GM12878 (cell line): ENCODE results near the gene TSPEAR. TPM values are rescaled to one million over a fixed set of nuclear protein-coding genes. Genes with fewer than 3 reads are reported as not detected.

Experiments
- ATAC-seq: fragments of 200-7000 bp; cut with Tn5 transposase; 3 replicates; pipeline ENCODE4 v1.9.1; 2020; ENCODE audit warnings: mild to moderate bottlenecking, moderate library complexity
- BruUV-seq: library from RNA; stranded (reverse); fragments of 400-500 nt; replicated peaks from 2 replicates; lab custom pipeline; 2021; lab: Mats Ljungman, UMichigan
- CTCF ChIA-PET: fragments of 300-600 bp; sonication (Branson Sonifier 250); formaldehyde crosslinking; extraction: SDS; loops from one replicate; lab custom pipeline; 2021; ENCODE audit warnings: inconsistent platforms; lab: Yijun Ruan, JAX
- POLR2A ChIA-PET: fragments of 350-600 bp; formaldehyde crosslinking; extraction: SDS; loops from one replicate; lab custom pipeline; 2021; ENCODE audit warnings: inconsistent platforms; lab: Charles Lee
- RAD21 ChIA-PET: fragments of 300-600 bp; sonication (Branson Sonifier 250); formaldehyde crosslinking; loops from one replicate; lab custom pipeline; 2023; ENCODE audit warnings: antibody characterized with exemption; ENCODE audit not compliant: unreplicated experiment; lab: Charles Lee
- SMC1A ChIA-PET: fragments of 300-600 bp; sonication (Branson Sonifier 250); formaldehyde crosslinking; loops from one replicate; lab custom pipeline; 2023; ENCODE audit not compliant: unreplicated experiment, uncharacterized antibody; lab: Charles Lee
- DNase-seq: peaks from one replicate; pipeline ENCODE4 v3.0.0-alpha.2; 2011; ENCODE audit warnings: low read depth, low spot score
- FAIRE-seq: peaks from 3 replicates; lab custom pipeline; 2011; peaks lifted over from hg19 to GRCh38; lab: Jason Lieb, UNC
- H2AFZ ChIP-seq: 2 replicates; pipeline ENCODE4 v1.6.0; 2011; ENCODE audit warnings: low read depth, low read length, control low read depth; ENCODE audit not compliant: control insufficient read depth
- H3K27ac ChIP-seq: 2 replicates; pipeline ENCODE4 v1.5.1; 2011; ENCODE audit warnings: control low read depth; ENCODE audit not compliant: control insufficient read depth, insufficient read depth
- H3K27me3 ChIP-seq, 2 experiments: replicated peaks in 1 of 2; 2 replicates each; pipeline versions ENCODE4 v1.6.0 to v1.6.1; 2011; ENCODE audit warnings: low read length in 1 of 2; ENCODE audit not compliant: control insufficient read depth in 2 of 2, insufficient read depth in 2 of 2
- H3K36me3 ChIP-seq, 2 experiments: 2 replicates each; pipeline ENCODE4 v1.5.1; 2011; ENCODE audit warnings: low read length in 1 of 2; ENCODE audit not compliant: control insufficient read depth in 2 of 2, insufficient read depth in 2 of 2
- H3K4me1 ChIP-seq: 2 replicates; pipeline ENCODE4 v1.6.1; 2011; ENCODE audit warnings: mild to moderate bottlenecking, low read length, moderate library complexity, mixed read lengths; ENCODE audit not compliant: control insufficient read depth, insufficient read depth
- H3K4me2 ChIP-seq: 2 replicates; pipeline ENCODE4 v1.6.0; 2011; ENCODE audit warnings: control low read depth; ENCODE audit not compliant: control insufficient read depth, insufficient read depth
- H3K4me3 ChIP-seq: fragments of 200-600 bp; sonication (generic); 2 replicates; pipeline ENCODE4 v1.5.1; 2016
- H3K79me2 ChIP-seq: 2 replicates; pipeline ENCODE4 v1.6.0; 2011; ENCODE audit warnings: low read length; ENCODE audit not compliant: control insufficient read depth, insufficient read depth
- H3K9ac ChIP-seq: 2 replicates; pipeline ENCODE4 v1.8.0; 2011; ENCODE audit warnings: low read length, control low read depth, mixed read lengths; ENCODE audit not compliant: control insufficient read depth, insufficient read depth
- H3K9me3 ChIP-seq: replicated peaks from 3 replicates; pipeline ENCODE4 v1.5.1; 2011; ENCODE audit warnings: mild to moderate bottlenecking, low read length; ENCODE audit not compliant: control insufficient read depth, insufficient read depth
- H4K20me1 ChIP-seq: 2 replicates; pipeline ENCODE4 v1.6.0; 2011; ENCODE audit not compliant: control insufficient read depth, insufficient read depth
- ATF3 ChIP-seq: IDR thresholded peaks from 2 replicates; pipeline ENCODE4 v1.6.1; 2011; ENCODE audit warnings: low read depth, mild to moderate bottlenecking, low read length, moderate library complexity, borderline replicate concordance; ENCODE audit errors: extremely low read depth
- BRCA1 ChIP-seq: IDR thresholded peaks from 2 replicates; pipeline ENCODE4 v1.6.1; 2011; ENCODE audit warnings: low read depth, low read length, improper control_type of control experiment
- CBX5 ChIP-seq: sonication (generic); IDR thresholded peaks from 2 replicates; pipeline ENCODE4 v1.6.1; 2016; ENCODE audit warnings: low read depth, moderate library complexity, mild to moderate bottlenecking, inconsistent platforms
- HDAC6 ChIP-seq: fragments of 200-600 bp; sonication (generic); IDR thresholded peaks from one replicate; pipeline ENCODE4 v1.8.0; 2017; ENCODE audit warnings: antibody characterized with exemption; ENCODE audit not compliant: unreplicated experiment
- HSF1 ChIP-seq: fragments of 150-350 bp; IDR thresholded peaks from 2 replicates; pipeline ENCODE4 v1.6.1; 2014; ENCODE audit warnings: mild to moderate bottlenecking, low read depth, low read length
- KAT2A ChIP-seq: conservative IDR thresholded peaks from 2 replicates; pipeline ENCODE4 v1.6.1; 2011; ENCODE audit warnings: low read depth, low read length; ENCODE audit not compliant: control insufficient read depth
- MLLT1 ChIP-seq: fragments of 450-650 bp; IDR thresholded peaks from 2 replicates; pipeline ENCODE4 v1.6.1; 2016; ENCODE audit warnings: mild to moderate bottlenecking
- PAX8 ChIP-seq: fragments of 450-650 bp; IDR thresholded peaks from 2 replicates; pipeline ENCODE4 v1.6.1; 2017; ENCODE audit warnings: mild to moderate bottlenecking, moderate library complexity
- RELA ChIP-seq: fragments of 450-650 bp; IDR thresholded peaks from 2 replicates; pipeline ENCODE4 v1.8.0; 2014; ENCODE audit warnings: borderline replicate concordance; ENCODE audit not compliant: partially characterized antibody
- RUNX3 ChIP-seq: IDR thresholded peaks from 2 replicates; pipeline ENCODE4 v1.6.1; 2012; ENCODE audit warnings: low read length, inconsistent platforms
- SMC3 ChIP-seq: IDR thresholded peaks from 2 replicates; pipeline ENCODE4 v1.6.1; 2011; ENCODE audit warnings: low read length, improper control_type of control experiment, borderline replicate concordance
- SREBF1 ChIP-seq: IDR thresholded peaks from 2 replicates; pipeline ENCODE4 v1.6.1; 2012; ENCODE audit warnings: mild to moderate bottlenecking, low read length
- STAT1 ChIP-seq: fragments of 450-650 bp; conservative IDR thresholded peaks from 2 replicates; pipeline ENCODE4 v1.6.1; 2014; ENCODE audit warnings: antibody characterized with exemption, mild to moderate bottlenecking
- TCF12 ChIP-seq: IDR thresholded peaks from 2 replicates; pipeline ENCODE4 v1.6.1; 2011; ENCODE audit warnings: low read depth, mild to moderate bottlenecking, low read length
- WGBS: methylation state at CpG from one replicate; pipeline ENCODE4 v1.1.6; 2016; ENCODE audit warnings: low lambda C conversion rate; ENCODE audit not compliant: insufficient replicate concordance, insufficient coverage; ENCODE audit errors: missing lambda C conversion rate; 5-methylcytosine and 5-hydroxymethylcytosine counted together
- in situ Hi-C: fragments of 300-500 bp; cut with MboI; formaldehyde crosslinking; loops from 9 replicates; pipeline ENCODE4 v1.14.3; 2018; ENCODE audit warnings: mixed read lengths
- intact Hi-C: fragments of 100-400 bp; cut with micrococcal nuclease; formaldehyde crosslinking; loops from one replicate; pipeline ENCODE4 v1.14.2; 2022; ENCODE audit not compliant: unreplicated experiment
- polyA plus RNA-seq, 11 experiments: library from polyadenylated mRNA; depleted of rRNA in 4 of 11; unstranded in 6 of 11; stranded (reverse) in 5 of 11; fragments of >200 nt; fragmentation: Nextera tagmentation in 4 of 11; fragmentation: Illumina TruSeq in 1 of 11; extraction: Ambion mirVana in 4 of 11; extraction: Trizol in 1 of 11; gene quantifications; 1 replicate in 1 of 11; 2 replicates in 10 of 11; pipeline versions ENCODE4 v1.2.1 to v1.2.3, GENCODE V29; 2011 to 2016; ENCODE audit warnings: inconsistent platforms in 2 of 11, missing spikeins in 2 of 11, low read depth in 1 of 11
- total RNA-seq, 4 experiments: library from RNA; depleted of rRNA in 3 of 4; stranded (reverse); fragments of >200 nt in 3 of 4; fragmentation: Illumina TruSeq in 1 of 4; extraction: Trizol in 1 of 4; gene quantifications; 2 replicates each; pipeline versions ENCODE4 v1.2.1 to v1.2.3, GENCODE V29; 2013 to 2021

The TSPEAR gene
- total and polyA plus RNA-seq, 10 of the 15 experiments (the other 5 are each of a cell fraction or from before 2014, with no cell fraction given): not detected

- TF ChIP-seq RUNX3 (no peak), ATF3 (no peak), CBX5 (no peak), SREBF1 (no peak), BRCA1 (no peak), RELA (no peak), HSF1 (no peak), TCF12 (no peak), SMC3 (no peak), PAX8 (no peak), HDAC6 (no peak), STAT1 (no peak), MLLT1 (no peak), KAT2A (no peak)
- ChIA-PET SMC1A (no interaction called here), CTCF (interaction anchor here (0.6 kb wide), 1 partner anchor 178 kb away, joined by 4 read pairs; no protein-coding TSS in a partner anchor), POLR2A (no interaction called here), RAD21 (no interaction called here)
- intact Hi-C loops (no loop called here), in situ Hi-C loops (no loop called here)
- Histone ChIP-seq H2AFZ (no peak overlapping the region), H3K9ac (no peak overlapping the region), H3K79me2 (no peaks in the 10 kb centered on the region), H3K27me3 (no peaks in the 10 kb centered on the region), H3K4me3 (no peak overlapping the region), H3K4me2 (no peak overlapping the region), H3K27ac (no peak overlapping the region), H3K9me3 (no peaks in the 10 kb centered on the region; the same call in 2 of the 3 replicates), H3K4me1 (no peaks in the 10 kb centered on the region), H3K36me3 (no peaks in the 10 kb centered on the region), H4K20me1 (no peaks in the 10 kb centered on the region)
- WGBS: 51% methylated on average over 14 of the region's 14 CpGs
- DNase-seq (no peak), ATAC-seq (no peak), FAIRE-seq (no peak)
- BruUV-seq: no TSS peak
Measured at GRCh38 chr21:44482581-44483287, 228.6 kb downstream of the TSPEAR start.
